Right lobe of liver (tissue), 6 donors: ENCODE measurements around the gene SH3TC2. TPM values are rescaled to one million over a fixed set of nuclear protein-coding genes. Genes with fewer than 3 reads are reported as not detected.

Experiments
- ATAC-seq, 4 donors: fragments of 200-7000 bp; cut with Tn5 transposase; one replicate each; pipeline ENCODE4 v1.9.1; 2020; ENCODE audit warnings: mild to moderate bottlenecking in 4 of 4, moderate library complexity in 4 of 4
- DNase-seq, 3 donors: peaks; one replicate each; pipeline ENCODE4 v3.0.0-alpha.2; 2020
- H3K27ac ChIP-seq, 3 donors: fragments of 200-600 bp; one replicate each; pipeline ENCODE4 v1.8.0; 2022
- H3K27me3 ChIP-seq, 2 donors: fragments of 200-600 bp; one replicate each; pipeline ENCODE4 v1.8.0; 2022
- H3K36me3 ChIP-seq, 4 donors: fragments of 200-600 bp; sonication (generic) in 1 of 4; one replicate each; pipeline versions ENCODE4 v1.5.1 to v1.8.0; 2017 to 2022; ENCODE audit warnings: control low read depth in 1 of 4
- H3K4me1 ChIP-seq, 4 donors: fragments of 200-600 bp; sonication (generic) in 1 of 4; one replicate each; pipeline versions ENCODE4 v1.5.1 to v1.8.0; 2017 to 2022; ENCODE audit warnings: control low read depth in 1 of 4
- H3K4me3 ChIP-seq, 3 donors: fragments of 200-600 bp; one replicate each; pipeline ENCODE4 v1.8.0; 2022
- H3K9me3 ChIP-seq, 4 donors: fragments of 200-600 bp; sonication (generic) in 1 of 4; one replicate each; pipeline versions ENCODE4 v1.5.1 to v1.8.0; 2017 to 2022; ENCODE audit warnings: control low read depth in 1 of 4
- CTCF ChIP-seq, 4 donors: fragments of 200-600 bp in 3 of 4; fragments of 450-650 bp in 1 of 4; IDR thresholded peaks; one replicate each; pipeline versions ENCODE4 v1.5.1 to v1.8.0; 2016 to 2022; ENCODE audit warnings: antibody characterized with exemption in 4 of 4, mild to moderate bottlenecking in 2 of 4
- POLR2A ChIP-seq: fragments of 450-650 bp; IDR thresholded peaks from one replicate; pipeline ENCODE4 v1.6.1; 2017; ENCODE audit warnings: antibody characterized with exemption, mild to moderate bottlenecking
- WGBS: methylation state at CpG from one replicate; pipeline ENCODE4 v1.1.6; 2018; ENCODE audit warnings: low coverage, low lambda C conversion rate; ENCODE audit not compliant: insufficient coverage; ENCODE audit errors: missing lambda C conversion rate; 5-methylcytosine and 5-hydroxymethylcytosine counted together
- intact Hi-C, 2 donors: fragments of 100-400 bp; cut with DNase I; formaldehyde crosslinking; loops; one replicate each; pipeline versions ENCODE4 v1.11.2 to v1.14.1; 2022
- total RNA-seq, 6 experiments: library from RNA; depleted of rRNA in 2 of 6; stranded (reverse); fragments of >200 nt in 2 of 6; fragmentation: NEBNext Ultra II Directional in 3 of 6; extraction: Animal tissue kit (Norgen Biotek cat#: 25700) in 3 of 6; gene quantifications; one replicate each; pipeline versions ENCODE4 v1.1.0 to v1.2.4, GENCODE V29; 2016 to 2023
- donor health status: DM: no; HTN: yes; CAD: no.
- donor health status: DM: no; HTN: no; CAD: no.
- donor health status: DM: no; HTN: no; CAD: no.
- donor health status: DM: no; HTN: yes; CAD: no.
- donor health status: DM: no; HTN: yes; CAD: no.

Gene SH3TC2
- total RNA-seq, 6 experiments from 2014 or later, result 0.06 to 0.88 (median 0.53) TPM

GRCh38 chr5:148993283-148993936 lies 69.5 kb downstream of the SH3TC2 start:
- Histone ChIP-seq H3K36me3 (no peaks in the 10 kb centered on the region), H3K4me3 (no peak overlapping the region), H3K27ac (no peak overlapping the region), H3K4me1 (no peaks in the 10 kb centered on the region), H3K9me3 (no peaks in the 10 kb centered on the region), H3K27me3 (no peaks in the 10 kb centered on the region)
- WGBS, result 67% methylated on average over 4 of the region's 4 CpGs
- DNase-seq (no peak), ATAC-seq (no peak)
- intact Hi-C loops, result no loop called here
- TF ChIP-seq CTCF (IDR thresholded peaks at IDR 0.05), result no peak

DNA sequence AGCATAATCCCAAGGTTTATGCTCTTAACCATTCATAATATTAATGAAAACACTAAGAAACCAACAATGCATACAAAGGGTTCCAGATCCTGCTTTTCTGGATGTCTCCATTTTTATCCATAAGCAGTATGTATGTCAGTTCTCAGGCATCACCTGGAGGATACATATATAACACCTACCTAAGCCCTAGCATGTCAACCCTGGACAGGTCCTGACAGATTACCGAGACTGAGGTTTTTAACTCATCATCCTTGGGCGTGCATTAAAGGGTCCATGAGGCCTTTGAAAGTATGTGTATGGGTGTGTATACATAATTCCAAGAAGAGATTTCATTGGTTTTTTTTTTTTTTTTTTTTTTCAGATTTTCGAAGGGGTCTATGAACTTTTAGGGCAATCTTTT lies 70.6 kb downstream of the SH3TC2 start:
- H3K9me3 ChIP-seq, result no peaks in the 10 kb centered on the region
- no peak for DNase-seq
- H3K36me3 ChIP-seq, result no peaks in the 10 kb centered on the region
- WGBS, result 85% methylated on average over 3 of the region's 3 CpGs
- no peaks in the 10 kb centered on the region for H3K4me1 ChIP-seq
- no peak overlapping the region for H3K4me3 ChIP-seq
- intact Hi-C loops, result no loop called here
- H3K27ac ChIP-seq, result no peak overlapping the region
- no peak for TF ChIP-seq POLR2A
- TF ChIP-seq CTCF (IDR thresholded peaks at IDR 0.05), result no peak
- no peaks in the 10 kb centered on the region for H3K27me3 ChIP-seq
- no peak for ATAC-seq

DNA sequence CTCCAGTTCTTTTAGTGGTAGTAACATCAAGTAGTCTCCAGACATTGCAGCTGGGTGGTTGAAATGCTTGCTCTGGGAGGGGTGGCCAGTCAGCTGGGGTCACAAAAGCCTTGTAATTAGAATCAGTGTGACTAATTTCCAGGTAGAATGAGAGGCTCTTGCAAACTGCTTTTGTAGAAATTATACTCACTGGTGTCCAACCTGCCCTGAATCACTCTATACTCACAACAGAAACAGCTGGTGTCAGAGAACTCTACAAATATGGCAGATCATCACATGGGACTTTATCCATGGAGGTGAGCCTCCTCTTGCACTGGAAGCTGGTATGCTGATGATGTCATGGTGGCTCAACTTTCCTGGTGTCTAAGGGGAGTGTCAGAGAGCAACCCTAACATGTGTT lies 71.3 kb downstream of the SH3TC2 start:
- no peak overlapping the region for H3K4me3 ChIP-seq
- DNase-seq (no peak), ATAC-seq (no peak)

DNA sequence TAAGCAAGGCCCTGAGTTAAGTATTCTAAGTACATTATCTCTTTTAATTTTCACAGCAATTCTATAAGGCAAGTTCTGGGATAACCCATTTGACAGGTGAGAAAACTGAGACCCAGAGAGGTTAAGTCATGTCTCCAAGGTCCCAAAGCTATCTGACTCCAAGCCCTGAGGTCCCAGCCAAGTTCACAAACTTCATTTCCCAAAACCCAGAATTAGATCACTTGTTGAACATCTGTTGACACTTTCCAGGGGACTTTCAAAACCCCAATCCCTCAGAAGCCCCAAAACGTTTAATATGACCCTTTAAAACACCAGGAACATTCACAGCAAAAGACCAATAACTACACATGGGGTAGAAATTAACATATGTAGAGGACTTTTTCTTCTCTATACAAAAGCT lies 72.0 kb downstream of the SH3TC2 start:
- TF ChIP-seq POLR2A, result no peak
- TF ChIP-seq CTCF (IDR thresholded peaks at IDR 0.05), result no peak
- Histone ChIP-seq H3K4me3 (no peak overlapping the region), H3K27ac (no peak overlapping the region), H3K36me3 (no peaks in the 10 kb centered on the region), H3K9me3 (no peaks in the 10 kb centered on the region), H3K27me3 (no peaks in the 10 kb centered on the region), H3K4me1 (no peaks in the 10 kb centered on the region)
- intact Hi-C loops, result no loop called here
- no peak for DNase-seq
- no peak for ATAC-seq
- 44% methylated on average over 1 of the region's 1 CpG for WGBS

More for the DNA sequence above, 71.3 kb downstream of the SH3TC2 start:
- intact Hi-C loops, result no loop called here
- no peaks in the 10 kb centered on the region for H3K27me3 ChIP-seq
- TF ChIP-seq POLR2A (no peak), CTCF (IDR thresholded peaks at IDR 0.05) (no peak)
- H3K4me1 ChIP-seq, result no peaks in the 10 kb centered on the region
- no peak overlapping the region for H3K27ac ChIP-seq
- no peaks in the 10 kb centered on the region for H3K9me3 ChIP-seq
- no peaks in the 10 kb centered on the region for H3K36me3 ChIP-seq

GRCh38 chr5:148989567-148989966 lies 73.3 kb downstream of the SH3TC2 start:
- ATAC-seq, result no peak
- TF ChIP-seq POLR2A (no peak), CTCF (IDR thresholded peaks at IDR 0.05) (no peak)
- 75% methylated on average over 2 of the region's 2 CpGs for WGBS
- Histone ChIP-seq H3K4me3 (no peak overlapping the region), H3K4me1 (no peaks in the 10 kb centered on the region), H3K27me3 (no peaks in the 10 kb centered on the region), H3K36me3 (no peaks in the 10 kb centered on the region), H3K9me3 (no peaks in the 10 kb centered on the region), H3K27ac (no peak overlapping the region)
- intact Hi-C loops, result no loop called here
- DNase-seq, result no peak
